Ishikawa (cell line): ENCODE measurements around the gene MAP4K4.

ENCODE experiments used
- CEBPB ChIP-seq: IDR thresholded peaks from 2 replicates; pipeline ENCODE4 v1.6.1; 2012
- CREB1 ChIP-seq: IDR thresholded peaks from 2 replicates; pipeline ENCODE4 v1.6.1; 2012; ENCODE audit warnings: low read depth
- EGR1 ChIP-seq: IDR thresholded peaks from 2 replicates; pipeline ENCODE4 v1.6.1; 2012
- EP300 ChIP-seq: IDR thresholded peaks from 2 replicates; pipeline ENCODE4 v1.6.1; 2012; ENCODE audit warnings: borderline replicate concordance
- FOXM1 ChIP-seq: IDR thresholded peaks from 2 replicates; pipeline ENCODE4 v1.6.1; 2012; ENCODE audit warnings: low read depth, borderline replicate concordance
- NFIC ChIP-seq: IDR thresholded peaks from 2 replicates; pipeline ENCODE4 v1.6.1; 2012
- RAD21 ChIP-seq: IDR thresholded peaks from 2 replicates; pipeline ENCODE4 v1.6.1; 2012; ENCODE audit warnings: low read depth
- TAF1 ChIP-seq: IDR thresholded peaks from 2 replicates; pipeline ENCODE4 v1.6.1; 2012; ENCODE audit warnings: low read depth, mild to moderate bottlenecking
- TCF12 ChIP-seq: IDR thresholded peaks from 2 replicates; pipeline ENCODE4 v1.6.1; 2012; ENCODE audit warnings: low read depth
- TEAD4 ChIP-seq: IDR thresholded peaks from 2 replicates; pipeline ENCODE4 v1.6.1; 2012
- YY1 ChIP-seq: IDR thresholded peaks from 2 replicates; pipeline ENCODE4 v1.6.1; 2012; ENCODE audit warnings: low read depth
- ZBTB7A ChIP-seq: IDR thresholded peaks from 2 replicates; pipeline ENCODE4 v1.6.1; 2012; ENCODE audit warnings: low read depth
- TF ChIP-seq, protein P1 (sequence below): IDR thresholded peaks from 2 replicates; pipeline ENCODE4 v1.6.1; 2012
- TF ChIP-seq, protein P2 (sequence below): IDR thresholded peaks from 2 replicates; pipeline ENCODE4 v1.6.1; 2012
- TF ChIP-seq, protein P3 (sequence below): IDR thresholded peaks from 2 replicates; pipeline ENCODE4 v1.6.1; 2012; ENCODE audit warnings: low read depth, mild to moderate bottlenecking

Gene MAP4K4

DNA sequence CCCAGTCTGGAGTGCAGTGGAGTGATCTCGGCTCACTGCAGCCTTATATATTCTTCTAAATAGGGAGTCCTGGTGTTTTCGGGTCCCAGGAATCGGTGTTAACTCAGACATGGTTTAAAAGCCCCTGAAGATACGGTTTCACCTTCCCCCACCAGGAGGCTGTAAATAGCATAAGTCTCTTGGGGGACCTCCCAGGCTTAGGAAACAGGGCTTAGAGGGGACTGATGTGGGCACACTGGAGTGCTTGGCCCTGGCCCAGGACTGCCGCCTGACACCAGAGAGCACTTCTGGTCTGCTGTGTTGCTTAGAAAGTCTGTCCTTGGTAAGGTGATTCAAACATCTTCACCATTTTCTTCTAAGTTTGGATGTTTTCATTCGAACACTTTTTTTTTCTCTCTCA is 39.7 kb upstream of the MAP4K4 start:
- TF ChIP-seq, protein P1, sequence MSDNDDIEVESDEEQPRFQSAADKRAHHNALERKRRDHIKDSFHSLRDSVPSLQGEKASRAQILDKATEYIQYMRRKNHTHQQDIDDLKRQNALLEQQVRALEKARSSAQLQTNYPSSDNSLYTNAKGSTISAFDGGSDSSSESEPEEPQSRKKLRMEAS: no peak
- TF ChIP-seq YY1 (no peak), FOXM1 (no peak), EP300 (no peak), TEAD4 (no peak), CREB1 (no peak), CEBPB (no peak), TCF12 (no peak), NFIC (no peak), ZBTB7A (no peak), EGR1 (no peak)
- TF ChIP-seq, protein P2, sequence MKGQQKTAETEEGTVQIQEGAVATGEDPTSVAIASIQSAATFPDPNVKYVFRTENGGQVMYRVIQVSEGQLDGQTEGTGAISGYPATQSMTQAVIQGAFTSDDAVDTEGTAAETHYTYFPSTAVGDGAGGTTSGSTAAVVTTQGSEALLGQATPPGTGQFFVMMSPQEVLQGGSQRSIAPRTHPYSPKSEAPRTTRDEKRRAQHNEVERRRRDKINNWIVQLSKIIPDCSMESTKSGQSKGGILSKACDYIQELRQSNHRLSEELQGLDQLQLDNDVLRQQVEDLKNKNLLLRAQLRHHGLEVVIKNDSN: no peak

DNA sequence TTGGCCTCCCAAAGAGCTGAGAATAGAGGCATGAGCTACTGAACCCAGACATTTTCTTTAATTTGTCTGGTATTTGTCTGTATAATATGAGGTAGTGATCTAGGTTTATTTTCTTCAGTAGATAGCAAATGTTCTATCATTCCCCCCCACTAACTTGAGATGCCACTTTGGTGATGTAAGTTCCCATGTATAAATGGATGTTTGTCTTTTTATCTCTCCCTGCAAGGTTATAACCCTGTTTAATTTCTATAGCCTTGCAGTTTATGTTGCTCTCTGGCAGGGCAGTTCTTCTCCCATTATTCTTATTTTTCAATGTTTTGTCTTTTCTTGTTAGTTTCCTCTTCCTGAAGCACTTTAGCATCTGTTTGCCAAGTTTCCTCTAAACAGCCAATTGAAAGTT is 39.1 kb upstream of the MAP4K4 start:
- TF ChIP-seq TAF1: no peak
- TF ChIP-seq, protein P2: no peak
- no peak for TF ChIP-seq ZBTB7A
- TF ChIP-seq EP300: no peak
- TF ChIP-seq TEAD4: no peak
- TF ChIP-seq TCF12: no peak
- TF ChIP-seq CREB1: no peak
- TF ChIP-seq, protein P1: no peak
- no peak for TF ChIP-seq FOXM1
- no peak for TF ChIP-seq EGR1
- no peak for TF ChIP-seq RAD21
- TF ChIP-seq YY1: no peak
- no peak for TF ChIP-seq CEBPB
- TF ChIP-seq, protein P3, sequence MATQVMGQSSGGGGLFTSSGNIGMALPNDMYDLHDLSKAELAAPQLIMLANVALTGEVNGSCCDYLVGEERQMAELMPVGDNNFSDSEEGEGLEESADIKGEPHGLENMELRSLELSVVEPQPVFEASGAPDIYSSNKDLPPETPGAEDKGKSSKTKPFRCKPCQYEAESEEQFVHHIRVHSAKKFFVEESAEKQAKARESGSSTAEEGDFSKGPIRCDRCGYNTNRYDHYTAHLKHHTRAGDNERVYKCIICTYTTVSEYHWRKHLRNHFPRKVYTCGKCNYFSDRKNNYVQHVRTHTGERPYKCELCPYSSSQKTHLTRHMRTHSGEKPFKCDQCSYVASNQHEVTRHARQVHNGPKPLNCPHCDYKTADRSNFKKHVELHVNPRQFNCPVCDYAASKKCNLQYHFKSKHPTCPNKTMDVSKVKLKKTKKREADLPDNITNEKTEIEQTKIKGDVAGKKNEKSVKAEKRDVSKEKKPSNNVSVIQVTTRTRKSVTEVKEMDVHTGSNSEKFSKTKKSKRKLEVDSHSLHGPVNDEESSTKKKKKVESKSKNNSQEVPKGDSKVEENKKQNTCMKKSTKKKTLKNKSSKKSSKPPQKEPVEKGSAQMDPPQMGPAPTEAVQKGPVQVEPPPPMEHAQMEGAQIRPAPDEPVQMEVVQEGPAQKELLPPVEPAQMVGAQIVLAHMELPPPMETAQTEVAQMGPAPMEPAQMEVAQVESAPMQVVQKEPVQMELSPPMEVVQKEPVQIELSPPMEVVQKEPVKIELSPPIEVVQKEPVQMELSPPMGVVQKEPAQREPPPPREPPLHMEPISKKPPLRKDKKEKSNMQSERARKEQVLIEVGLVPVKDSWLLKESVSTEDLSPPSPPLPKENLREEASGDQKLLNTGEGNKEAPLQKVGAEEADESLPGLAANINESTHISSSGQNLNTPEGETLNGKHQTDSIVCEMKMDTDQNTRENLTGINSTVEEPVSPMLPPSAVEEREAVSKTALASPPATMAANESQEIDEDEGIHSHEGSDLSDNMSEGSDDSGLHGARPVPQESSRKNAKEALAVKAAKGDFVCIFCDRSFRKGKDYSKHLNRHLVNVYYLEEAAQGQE: no peak
- TF ChIP-seq NFIC: no peak

DNA sequence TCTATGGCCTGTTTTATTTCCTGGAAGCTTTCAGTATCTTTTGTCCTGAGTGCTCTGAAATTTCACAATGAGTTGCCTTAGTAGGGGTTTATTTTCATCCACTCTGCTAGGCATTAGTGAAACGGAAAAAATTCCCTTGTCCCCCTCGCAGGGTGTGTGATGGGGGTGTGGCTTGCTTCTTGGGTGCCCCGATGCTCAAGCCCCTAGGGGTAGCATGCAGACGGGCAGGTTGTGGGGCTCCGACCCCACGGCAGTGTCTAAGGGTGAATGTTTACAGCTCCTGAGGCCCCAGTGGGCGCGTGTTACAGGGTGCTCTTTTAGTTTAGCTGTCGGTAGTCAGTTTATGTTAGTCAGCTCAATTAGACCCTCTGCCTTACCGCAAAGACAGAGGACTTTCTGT is 32.2 kb upstream of the MAP4K4 start:
- TF ChIP-seq EGR1 (no peak), TAF1 (no peak), TEAD4 (no peak)

DNA sequence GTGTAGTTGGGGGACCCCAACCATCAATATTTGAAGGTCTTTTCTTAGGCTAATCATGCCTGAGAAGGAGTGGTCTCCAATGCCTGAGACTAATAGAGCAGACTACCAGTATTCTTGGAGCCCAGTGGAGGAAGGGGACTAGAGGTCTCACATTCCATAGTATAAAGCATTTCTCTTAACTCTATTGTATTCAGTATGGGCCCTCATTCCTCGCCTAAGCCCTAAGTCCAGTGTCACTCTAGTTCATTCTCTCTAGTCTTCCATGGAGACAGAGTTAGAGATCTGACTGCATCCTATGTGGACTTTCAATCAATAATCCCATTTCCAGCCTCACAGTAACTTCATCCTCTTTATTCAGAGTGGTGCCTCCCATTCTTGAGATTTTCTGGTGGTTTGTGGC is 29.7 kb upstream of the MAP4K4 start:
- TF ChIP-seq FOXM1 (no peak), NFIC (no peak), TEAD4 (no peak), CREB1 (no peak), ZBTB7A (no peak), RAD21 (no peak)
- TF ChIP-seq, protein P3: no peak

DNA sequence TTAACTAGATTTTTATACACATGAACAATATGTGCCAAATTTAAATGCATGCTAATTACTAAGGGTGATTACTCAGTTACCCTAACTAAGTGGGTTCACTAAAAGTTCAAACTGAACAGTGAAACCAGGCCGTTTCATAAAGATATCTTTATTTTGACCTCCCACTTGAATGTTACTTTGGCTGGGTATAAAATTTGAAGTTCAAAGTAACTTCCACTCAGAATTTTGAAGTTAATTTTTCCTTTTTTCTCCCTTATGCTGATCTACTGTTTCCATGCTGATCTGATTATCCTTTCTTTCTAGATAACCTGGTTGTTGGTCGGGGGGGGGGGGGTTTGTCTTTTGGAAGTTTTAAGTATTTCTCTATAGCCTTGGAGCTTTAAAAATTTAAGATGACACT is 25.5 kb upstream of the MAP4K4 start:
- no peak for TF ChIP-seq EP300
- no peak for TF ChIP-seq CEBPB
- TF ChIP-seq TCF12: no peak
- TF ChIP-seq TEAD4: no peak
- TF ChIP-seq, protein P2: no peak
- no peak for TF ChIP-seq NFIC
- no peak for TF ChIP-seq EGR1
- TF ChIP-seq TAF1: no peak
- TF ChIP-seq, protein P3: no peak
- TF ChIP-seq ZBTB7A: no peak
- TF ChIP-seq CREB1: no peak
- TF ChIP-seq FOXM1: no peak
- TF ChIP-seq YY1: no peak
- TF ChIP-seq, protein P1: no peak
- no peak for TF ChIP-seq RAD21
